Activated CD4-positive, alpha-beta T cell treated with anti-CD3 and anti-CD28 coated beads, Interleukin-10, Interleukin-2, amounts not matched to agents 100 ng/mL and 50 ng/mL, durations not matched to agents 16 hours and 8 hours (primary cell): Measurements from ENCODE around the gene MMP23B.
A peak's percentile ranks its signal among the peaks of the same experiment; 100 is the strongest.
"Not testable (repeated sequence)": the region's sequence is repeated elsewhere in the genome, so short reads cannot be mapped to it uniquely, and the experiment has no call there.

Experiments
- DNase-seq: peaks from one replicate; pipeline ENCODE4 v3.0.0-alpha.2; 2020

Gene MMP23B

GRCh38 chr1:1631782-1632420, at the start of gene MMP23B:
Gene MMP23B (plus strand): TSS chr1:1632173. CDS start chr1:1632219, 46 bp downstream.
- no peak for DNase-seq

- no peak for DNase-seq
Observed at GRCh38 chr1:1582585-1583346, 49.2 kb upstream of the MMP23B start.

GRCh38 chr1:1583347-1584010, 48.5 kb upstream of the MMP23B start:
- DNase-seq = no peak

GRCh38 chr1:1591452-1591851, 40.5 kb upstream of the MMP23B start:
- no peak for DNase-seq

GRCh38 chr1:1593834-1594601, 38.0 kb upstream of the MMP23B start:
- DNase-seq = no peak

- no peak for DNase-seq
Observed at GRCh38 chr1:1594602-1595260, 37.2 kb upstream of the MMP23B start.

GRCh38 chr1:1595341-1595740, 36.6 kb upstream of the MMP23B start:
- not testable (repeated sequence) for DNase-seq

- DNase-seq = no peak
Observed at GRCh38 chr1:1596493-1597274, 35.3 kb upstream of the MMP23B start.

GRCh38 chr1:1597275-1597930, 34.6 kb upstream of the MMP23B start:
- DNase-seq = no peak

GRCh38 chr1:1598051-1598719, 33.8 kb upstream of the MMP23B start:
- no peak for DNase-seq

- no peak for DNase-seq
Observed at GRCh38 chr1:1598720-1599029, 33.3 kb upstream of the MMP23B start.

- DNase-seq = peak; percentile 46
Observed at GRCh38 chr1:1599030-1599934, 32.7 kb upstream of the MMP23B start.

GRCh38 chr1:1599935-1600860, 31.8 kb upstream of the MMP23B start, which contains the start of gene FNDC10:
Gene FNDC10 (minus strand): TSS chr1:1600135. CDS start chr1:1600015, 120 bp downstream.
- no peak for DNase-seq

GRCh38 chr1:1600861-1601563, 31.0 kb upstream of the MMP23B start:
- DNase-seq = no peak

GRCh38 chr1:1601564-1602303, 30.2 kb upstream of the MMP23B start:
- no peak for DNase-seq

- no peak for DNase-seq
Observed at GRCh38 chr1:1602304-1602967, 29.5 kb upstream of the MMP23B start.
